Measurements from ENCODE around the gene CDH22. TPM values are rescaled to one million over a fixed set of nuclear protein-coding genes. Genes with fewer than 3 reads are reported as not detected.

CDH22 gene
- total RNA-seq, 1 donor: not detected

- no peak overlapping the region for H3K4me3 ChIP-seq (ENCODE audit: low read length)
- H3K9me3 ChIP-seq (ENCODE audit: low read depth, low read length): no peaks in the 10 kb centered on the region
- peaks cover 31% of the 10 kb centered on the region for H3K27me3 ChIP-seq (ENCODE audit: insufficient read depth, low read length)
- H3K4me1 ChIP-seq (ENCODE audit: insufficient read depth, low read length): no peaks in the 10 kb centered on the region
Observed at GRCh38 chr20:46174469-46175126, 133.7 kb downstream of the CDH22 start.

- Histone ChIP-seq H3K4me1 (ENCODE audit: insufficient read depth, low read length) (no peaks in the 10 kb centered on the region), H3K27me3 (ENCODE audit: insufficient read depth, low read length) (peaks cover 31% of the 10 kb centered on the region), H3K9me3 (ENCODE audit: low read depth, low read length) (no peaks in the 10 kb centered on the region), H3K4me3 (ENCODE audit: low read length) (no peak overlapping the region)
Observed at GRCh38 chr20:46173652-46174468, 134.4 kb downstream of the CDH22 start.

GRCh38 chr20:46172961-46173536 lies 135.2 kb downstream of the CDH22 start:
- peaks cover 31% of the 10 kb centered on the region for H3K27me3 ChIP-seq (ENCODE audit: insufficient read depth, low read length)
- H3K4me3 ChIP-seq (ENCODE audit: low read length): no peak overlapping the region
- H3K9me3 ChIP-seq (ENCODE audit: low read depth, low read length): no peaks in the 10 kb centered on the region
- no peaks in the 10 kb centered on the region for H3K4me1 ChIP-seq (ENCODE audit: insufficient read depth, low read length)

- H3K4me3 ChIP-seq (ENCODE audit: low read length): no peak overlapping the region
- H3K27me3 ChIP-seq (ENCODE audit: insufficient read depth, low read length): peaks cover 31% of the 10 kb centered on the region
- H3K9me3 ChIP-seq (ENCODE audit: low read depth, low read length): no peaks in the 10 kb centered on the region
- no peaks in the 10 kb centered on the region for H3K4me1 ChIP-seq (ENCODE audit: insufficient read depth, low read length)
Observed at GRCh38 chr20:46172455-46172854, 135.8 kb downstream of the CDH22 start.

DNA sequence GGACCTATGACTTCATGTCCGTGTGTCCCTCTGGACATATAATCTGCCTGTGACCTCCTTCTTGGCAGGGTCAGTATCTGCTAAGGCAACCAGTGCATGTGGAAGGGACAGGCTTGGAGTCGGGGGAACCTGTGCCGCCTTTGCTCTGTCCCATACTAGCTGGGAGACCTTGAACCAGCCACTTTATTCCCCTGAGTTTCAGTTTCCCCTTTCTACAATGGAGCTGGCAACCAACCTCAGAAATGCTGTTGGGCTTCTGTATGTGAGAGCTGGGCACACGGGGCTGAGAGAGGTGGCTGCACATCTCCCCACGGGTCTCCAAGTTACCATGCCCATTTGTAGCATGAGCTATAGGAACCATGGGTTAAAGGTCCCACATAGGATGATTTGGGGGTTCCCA lies 136.4 kb downstream of the CDH22 start:
- Histone ChIP-seq H3K9me3 (ENCODE audit: low read depth, low read length) (no peaks in the 10 kb centered on the region), H3K4me3 (ENCODE audit: low read length) (no peak overlapping the region), H3K27me3 (ENCODE audit: insufficient read depth, low read length) (peaks cover 31% of the 10 kb centered on the region), H3K4me1 (ENCODE audit: insufficient read depth, low read length) (no peaks in the 10 kb centered on the region)

GRCh38 chr20:46171476-46171875 lies 136.8 kb downstream of the CDH22 start:
- H3K4me1 ChIP-seq (ENCODE audit: insufficient read depth, low read length): no peaks in the 10 kb centered on the region
- H3K4me3 ChIP-seq (ENCODE audit: low read length): no peak overlapping the region
- H3K9me3 ChIP-seq (ENCODE audit: low read depth, low read length): no peaks in the 10 kb centered on the region
- peaks cover 31% of the 10 kb centered on the region for H3K27me3 ChIP-seq (ENCODE audit: insufficient read depth, low read length)

DNA sequence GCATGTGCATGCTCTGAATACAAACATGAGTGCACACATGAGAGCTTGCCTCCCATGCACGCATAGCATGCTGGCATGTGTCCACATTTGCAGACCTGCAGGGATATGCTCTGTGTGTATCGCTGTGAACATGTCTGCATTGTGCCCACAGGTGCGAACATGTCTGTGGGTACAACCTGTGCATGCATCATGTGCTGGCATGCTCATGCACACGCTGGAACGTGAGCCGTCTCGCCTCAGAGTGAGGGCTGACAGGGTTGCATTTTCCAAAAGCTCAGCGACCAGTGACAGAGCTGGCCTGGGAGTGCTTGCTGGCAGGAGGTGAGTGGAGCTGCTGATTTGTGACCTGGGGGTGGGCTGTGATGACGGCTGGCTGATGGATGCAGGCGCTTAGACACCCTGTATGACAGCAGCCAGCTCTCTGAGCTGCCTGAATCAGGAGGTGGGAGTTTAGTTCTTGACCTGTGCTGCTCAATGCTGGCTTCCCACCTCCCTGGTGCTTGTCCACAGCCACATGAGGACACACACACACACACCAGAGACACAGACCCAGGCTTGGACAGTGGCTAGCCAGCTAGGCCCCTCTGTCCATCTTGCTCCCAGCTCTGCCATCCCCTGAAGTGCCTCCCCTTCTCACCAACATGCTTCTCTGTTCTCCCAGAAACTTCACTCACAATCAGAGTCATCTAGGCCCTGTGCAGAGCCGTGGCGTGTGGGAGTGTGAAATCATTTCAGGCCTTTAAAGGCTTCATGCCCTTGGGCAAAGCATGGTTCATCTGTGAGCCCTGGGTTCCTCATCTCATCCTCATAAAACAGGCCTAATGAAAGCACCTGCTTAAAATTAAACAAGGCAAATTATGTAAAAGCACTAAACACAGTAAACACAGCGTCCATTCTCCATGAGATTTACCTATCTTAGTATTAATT lies 138.8 kb downstream of the CDH22 start:
- H3K4me3 ChIP-seq (ENCODE audit: low read length): no peak overlapping the region
- no peaks in the 10 kb centered on the region for H3K9me3 ChIP-seq (ENCODE audit: low read depth, low read length)
- H3K27me3 ChIP-seq (ENCODE audit: insufficient read depth, low read length): peaks cover 18% of the 10 kb centered on the region
- H3K4me1 ChIP-seq (ENCODE audit: insufficient read depth, low read length): no peaks in the 10 kb centered on the region

DNA sequence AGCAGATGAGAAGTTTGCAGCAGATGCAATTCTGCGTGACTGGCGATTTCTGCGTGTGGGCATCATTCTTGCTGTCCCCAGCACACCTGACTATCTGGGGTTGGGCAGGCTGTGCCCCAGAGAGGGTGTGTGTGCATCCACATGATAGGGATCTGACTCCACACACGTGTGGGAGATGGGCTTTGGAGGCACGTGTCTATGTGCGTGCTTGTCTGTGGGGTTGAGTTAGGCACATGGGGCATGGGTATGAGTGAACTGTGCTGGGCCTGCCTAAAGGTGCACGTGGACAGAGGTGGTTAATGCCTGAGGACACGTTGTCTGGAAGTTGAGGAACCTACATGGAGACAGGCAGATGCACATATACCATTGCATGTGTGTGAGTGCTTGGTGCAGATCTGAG lies 139.9 kb downstream of the CDH22 start:
- Histone ChIP-seq H3K4me3 (ENCODE audit: low read length) (no peak overlapping the region), H3K9me3 (ENCODE audit: low read depth, low read length) (no peaks in the 10 kb centered on the region), H3K27me3 (ENCODE audit: insufficient read depth, low read length) (peaks cover 8% of the 10 kb centered on the region), H3K4me1 (ENCODE audit: insufficient read depth, low read length) (no peaks in the 10 kb centered on the region)

- Histone ChIP-seq H3K4me3 (ENCODE audit: low read length) (no peak overlapping the region), H3K4me1 (ENCODE audit: insufficient read depth, low read length) (no peaks in the 10 kb centered on the region), H3K27me3 (ENCODE audit: insufficient read depth, low read length) (peaks cover 2% of the 10 kb centered on the region), H3K9me3 (ENCODE audit: low read depth, low read length) (no peaks in the 10 kb centered on the region)
Observed at GRCh38 chr20:46167080-46167479, 141.2 kb downstream of the CDH22 start.

DNA sequence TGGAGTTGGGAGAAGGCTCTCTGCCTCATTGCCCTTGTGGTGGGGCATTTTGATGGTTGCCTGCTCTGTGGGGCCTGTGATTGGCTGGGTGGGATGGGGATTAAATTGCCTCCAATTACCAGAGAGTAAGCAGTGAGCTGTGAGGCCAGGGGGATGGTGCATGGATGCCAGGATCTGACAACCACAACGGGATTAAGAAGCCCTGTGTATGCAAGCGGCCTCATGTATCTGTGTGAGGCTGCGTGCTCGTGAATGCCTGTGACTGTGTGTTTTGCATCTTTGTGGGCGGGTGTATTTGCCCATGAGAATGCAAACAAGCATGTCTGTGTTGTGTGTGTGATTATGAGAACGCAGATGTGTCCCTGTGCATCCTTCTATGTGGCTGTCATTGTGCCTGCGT lies 144.0 kb downstream of the CDH22 start:
- Histone ChIP-seq H3K27me3 (ENCODE audit: insufficient read depth, low read length) (no peaks in the 10 kb centered on the region), H3K4me1 (ENCODE audit: insufficient read depth, low read length) (no peaks in the 10 kb centered on the region), H3K9me3 (ENCODE audit: low read depth, low read length) (no peaks in the 10 kb centered on the region), H3K4me3 (ENCODE audit: low read length) (no peak overlapping the region)

GRCh38 chr20:46161921-46162320 lies 146.4 kb downstream of the CDH22 start:
- H3K4me3 ChIP-seq (ENCODE audit: low read length): no peak overlapping the region
- H3K27me3 ChIP-seq (ENCODE audit: insufficient read depth, low read length): no peaks in the 10 kb centered on the region
- no peaks in the 10 kb centered on the region for H3K4me1 ChIP-seq (ENCODE audit: insufficient read depth, low read length)
- no peaks in the 10 kb centered on the region for H3K9me3 ChIP-seq (ENCODE audit: low read depth, low read length)

DNA sequence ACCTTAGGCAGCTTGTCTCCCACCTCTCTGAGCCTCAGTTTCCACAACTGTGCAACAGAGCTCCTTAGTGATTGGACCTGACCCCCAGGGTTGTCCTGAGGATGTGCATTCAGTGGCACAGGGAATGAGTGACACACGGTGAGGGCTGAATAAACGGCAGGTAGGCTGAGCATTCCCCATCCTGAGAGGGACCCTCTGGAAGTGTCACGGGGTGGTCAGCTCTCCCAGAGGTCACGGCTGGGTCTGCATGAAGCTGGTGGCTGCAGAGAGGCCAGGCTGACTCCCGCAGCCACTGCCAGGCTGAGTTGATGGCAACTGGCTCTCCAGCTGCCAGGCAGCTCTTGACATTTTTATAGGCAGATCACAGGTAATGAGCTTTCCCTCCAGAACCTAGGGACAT lies 147.6 kb downstream of the CDH22 start:
- no peaks in the 10 kb centered on the region for H3K27me3 ChIP-seq (ENCODE audit: insufficient read depth, low read length)
- H3K4me1 ChIP-seq (ENCODE audit: insufficient read depth, low read length): no peaks in the 10 kb centered on the region
- no peak overlapping the region for H3K4me3 ChIP-seq (ENCODE audit: low read length)

GRCh38 chr20:46159101-46159897 lies 149.0 kb downstream of the CDH22 start:
- Histone ChIP-seq H3K4me1 (ENCODE audit: insufficient read depth, low read length) (no peaks in the 10 kb centered on the region), H3K27me3 (ENCODE audit: insufficient read depth, low read length) (no peaks in the 10 kb centered on the region), H3K4me3 (ENCODE audit: low read length) (no peak overlapping the region), H3K9me3 (ENCODE audit: low read depth, low read length) (no peaks in the 10 kb centered on the region)

More for the DNA sequence above, 147.6 kb downstream of the CDH22 start:
- H3K9me3 ChIP-seq (ENCODE audit: low read depth, low read length): no peaks in the 10 kb centered on the region

GRCh38 chr20:46158476-46158987 lies 149.8 kb downstream of the CDH22 start:
- H3K27me3 ChIP-seq (ENCODE audit: insufficient read depth, low read length): no peaks in the 10 kb centered on the region
- no peaks in the 10 kb centered on the region for H3K4me1 ChIP-seq (ENCODE audit: insufficient read depth, low read length)
- H3K9me3 ChIP-seq (ENCODE audit: low read depth, low read length): no peaks in the 10 kb centered on the region
- no peak overlapping the region for H3K4me3 ChIP-seq (ENCODE audit: low read length)
